ENCODE measurements around the gene MAML2.

The MAML2 gene

DNA sequence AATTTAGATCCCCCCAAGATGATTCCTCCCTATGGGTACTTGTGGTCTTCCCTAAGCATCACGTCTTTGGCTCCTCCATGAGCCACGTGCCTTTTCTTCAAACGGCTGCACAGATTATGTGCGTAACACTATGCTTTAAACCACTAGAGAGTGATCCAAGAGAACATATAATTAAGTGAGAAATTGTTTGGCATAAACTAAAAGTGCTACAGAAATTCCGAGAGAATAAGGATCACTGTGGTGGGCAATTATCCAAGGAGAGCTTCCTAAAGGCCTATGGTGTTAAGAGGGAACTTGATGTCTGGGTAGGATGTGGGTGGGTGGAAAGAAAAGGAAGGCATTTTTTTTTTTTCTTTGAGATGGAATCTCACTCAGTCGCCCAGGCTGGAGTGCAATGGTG lies 110.9 kb downstream of the MAML2 start:
- no peak for DNase-seq

DNA sequence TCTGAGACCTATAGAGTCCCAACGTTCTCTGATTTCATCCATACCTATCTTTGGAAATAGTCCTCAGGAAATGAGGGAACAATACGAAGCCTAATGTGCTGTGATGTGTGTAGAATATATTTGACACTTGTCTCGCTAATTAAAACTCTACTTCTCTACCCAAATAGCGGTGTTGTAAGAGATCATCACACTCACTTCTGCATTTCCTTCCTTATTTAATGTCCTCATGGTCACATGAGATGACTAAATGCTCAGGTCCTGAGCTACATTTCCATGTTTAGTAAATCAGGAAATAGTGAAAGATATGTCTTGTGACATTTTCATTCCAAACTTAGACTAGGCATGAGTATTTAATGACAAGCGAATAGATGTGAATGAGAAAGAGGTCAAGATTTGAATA lies 112.3 kb downstream of the MAML2 start:
- DNase-seq: no peak

DNA sequence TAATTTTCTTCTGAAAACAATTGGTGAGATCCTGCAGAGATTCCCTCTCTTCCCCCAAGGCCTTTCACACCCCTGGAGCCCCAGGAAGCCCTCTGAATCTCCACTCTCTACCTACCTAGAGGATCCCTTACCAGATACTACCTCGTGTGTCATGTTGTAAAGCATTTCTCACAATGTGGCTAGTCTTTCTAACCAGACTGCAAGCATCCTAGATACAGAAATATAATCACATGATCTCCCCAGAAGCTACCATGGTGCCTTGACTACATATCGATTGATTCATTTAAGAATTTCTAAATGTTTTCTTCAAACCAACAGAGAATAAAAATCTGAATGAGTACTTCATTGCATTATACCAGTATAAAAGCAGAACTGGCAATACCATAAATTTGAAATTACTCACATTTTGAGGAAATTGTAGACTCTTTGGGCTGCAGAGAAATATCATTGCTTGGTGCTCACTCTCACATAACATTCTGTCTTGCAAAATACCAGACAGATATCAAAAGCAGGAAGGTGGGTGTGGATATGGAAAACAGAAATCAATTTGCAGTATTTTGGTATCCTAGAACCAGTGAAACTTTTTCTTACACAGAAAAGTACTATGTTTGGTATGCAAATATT lies 113.5 kb downstream of the MAML2 start:
- DNase-seq: no peak

DNA sequence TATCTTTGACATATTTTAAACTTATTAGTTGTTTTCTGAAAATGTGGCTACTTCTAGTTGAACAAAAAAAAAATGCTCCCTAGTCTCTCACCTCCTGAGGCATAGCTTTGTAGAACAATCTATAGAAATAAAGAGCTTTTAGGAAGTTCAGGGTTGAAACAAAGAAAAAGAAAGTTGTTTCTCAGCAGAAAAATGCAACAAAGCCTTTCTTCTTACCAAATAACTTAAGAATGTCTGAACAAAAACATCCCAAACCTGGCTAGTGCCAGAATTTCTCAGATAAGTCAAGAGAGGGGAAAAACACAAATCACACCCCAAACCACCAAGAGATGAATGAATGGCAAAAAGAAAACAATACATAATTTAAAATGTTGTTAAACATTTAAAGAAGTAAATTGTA lies 114.1 kb downstream of the MAML2 start:
- DNase-seq: no peak

DNA sequence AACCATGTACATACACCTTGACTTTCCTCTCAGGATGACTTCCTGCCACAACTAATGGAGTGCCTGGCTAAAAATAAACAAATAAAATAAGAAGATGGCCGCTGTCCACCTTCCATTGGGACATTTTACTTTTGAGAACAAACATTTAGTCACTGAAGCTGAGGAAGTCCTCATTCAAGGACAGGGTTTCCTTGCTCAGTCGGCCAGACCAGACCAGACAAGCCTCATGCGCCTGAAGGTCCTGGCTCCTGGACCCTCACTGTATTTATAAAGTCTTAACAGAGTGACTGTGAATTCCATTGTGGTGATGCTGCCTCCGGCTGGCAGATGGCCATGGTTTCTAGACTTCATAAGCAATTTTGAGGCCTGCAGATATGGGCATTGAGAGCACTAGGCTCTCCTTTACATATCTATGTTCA lies 114.5 kb downstream of the MAML2 start:
- no peak for DNase-seq

DNA sequence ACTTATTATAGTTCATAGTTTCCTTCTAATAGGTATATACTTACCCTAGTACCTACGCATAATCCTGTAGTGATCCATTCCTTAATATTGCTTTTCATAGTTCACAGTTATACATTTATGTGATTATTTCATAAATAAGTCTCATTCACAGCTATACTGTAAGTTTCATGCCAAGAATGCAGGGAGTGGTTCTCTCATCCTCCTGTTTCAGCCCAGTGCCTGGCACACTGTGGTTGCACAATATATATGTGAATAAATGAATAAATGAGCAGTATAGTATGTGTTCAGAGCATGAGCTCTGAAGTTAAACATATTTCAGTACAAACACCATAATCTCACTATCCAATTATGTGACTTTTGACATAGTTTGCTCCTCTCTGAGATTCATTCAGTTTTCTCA lies 115.8 kb downstream of the MAML2 start:
- no peak for DNase-seq

DNA sequence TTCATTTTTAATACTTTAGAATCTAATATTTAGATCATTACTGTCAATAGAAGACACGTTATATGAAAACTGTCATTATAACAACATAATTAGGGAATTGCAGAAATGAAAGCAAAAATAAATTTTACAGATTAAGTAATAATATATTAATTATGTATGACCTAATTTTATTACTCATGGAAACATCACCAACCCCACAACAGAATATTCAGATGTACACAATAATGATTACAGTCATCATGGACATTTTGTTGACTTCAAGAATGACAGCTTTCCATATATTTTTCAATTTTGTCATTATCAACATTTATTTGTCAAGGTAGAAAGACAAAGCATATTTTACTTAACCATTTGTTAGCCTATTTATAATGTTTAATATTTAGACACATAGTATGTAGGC lies 119.9 kb downstream of the MAML2 start:
- DNase-seq: no peak

DNA sequence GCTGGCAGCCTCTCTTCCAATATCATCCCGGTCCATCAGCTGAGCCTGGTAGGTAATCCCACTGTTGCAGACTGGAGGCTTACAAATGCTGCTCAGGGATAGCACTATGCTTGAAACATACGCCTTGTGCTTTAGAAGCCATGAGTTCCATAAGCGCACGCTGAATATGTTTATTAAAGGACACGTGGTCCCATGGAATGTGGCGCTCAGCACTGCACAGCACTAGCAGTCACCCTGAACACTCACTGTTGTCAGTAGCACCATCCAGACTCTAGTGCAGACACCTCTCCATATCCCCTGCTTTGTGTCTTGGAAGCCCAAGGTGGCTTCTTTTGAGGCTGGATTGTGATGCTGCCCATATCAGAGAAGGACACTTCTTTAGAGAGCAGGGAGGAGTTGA lies 120.9 kb downstream of the MAML2 start:
- no peak for DNase-seq

DNA sequence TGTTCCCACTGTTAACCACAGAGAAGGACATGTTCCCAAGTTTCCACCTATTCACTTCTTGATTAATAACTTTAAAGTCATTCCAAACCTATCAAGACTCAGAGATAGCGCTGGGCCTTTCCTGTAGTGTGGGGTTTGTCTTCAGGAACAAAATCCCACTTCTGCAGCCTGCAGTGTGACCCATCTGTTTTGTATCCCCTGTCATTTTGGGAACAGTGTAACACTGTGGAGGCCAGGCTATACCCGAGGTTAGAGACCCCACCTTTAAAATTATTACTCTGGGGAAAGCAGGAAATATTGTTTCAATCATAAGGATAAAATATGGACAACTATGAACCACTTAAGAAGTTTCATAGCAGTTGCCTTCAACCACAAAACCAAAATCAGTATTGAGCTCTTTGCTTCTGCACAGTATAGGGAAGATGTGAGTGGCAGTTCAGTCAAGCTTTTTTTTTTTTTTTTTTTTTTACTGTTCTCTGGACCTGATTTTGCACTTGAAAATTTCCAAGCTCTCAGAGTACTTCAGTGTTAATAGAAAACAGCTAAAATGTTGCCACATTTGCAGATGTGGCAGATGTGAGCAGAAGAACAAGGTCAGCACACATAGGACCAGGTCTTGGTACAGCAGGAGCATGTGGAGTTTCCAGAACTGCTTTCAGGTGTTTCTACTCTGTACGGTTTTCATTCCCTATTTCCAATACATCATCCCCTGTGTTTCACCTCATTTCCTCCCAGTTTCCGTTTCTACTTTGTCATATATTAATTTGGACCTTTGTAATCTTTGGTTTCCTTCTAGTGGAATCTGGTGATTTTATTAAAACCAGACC lies 121.5 kb downstream of the MAML2 start:
- DNase-seq: no peak

DNA sequence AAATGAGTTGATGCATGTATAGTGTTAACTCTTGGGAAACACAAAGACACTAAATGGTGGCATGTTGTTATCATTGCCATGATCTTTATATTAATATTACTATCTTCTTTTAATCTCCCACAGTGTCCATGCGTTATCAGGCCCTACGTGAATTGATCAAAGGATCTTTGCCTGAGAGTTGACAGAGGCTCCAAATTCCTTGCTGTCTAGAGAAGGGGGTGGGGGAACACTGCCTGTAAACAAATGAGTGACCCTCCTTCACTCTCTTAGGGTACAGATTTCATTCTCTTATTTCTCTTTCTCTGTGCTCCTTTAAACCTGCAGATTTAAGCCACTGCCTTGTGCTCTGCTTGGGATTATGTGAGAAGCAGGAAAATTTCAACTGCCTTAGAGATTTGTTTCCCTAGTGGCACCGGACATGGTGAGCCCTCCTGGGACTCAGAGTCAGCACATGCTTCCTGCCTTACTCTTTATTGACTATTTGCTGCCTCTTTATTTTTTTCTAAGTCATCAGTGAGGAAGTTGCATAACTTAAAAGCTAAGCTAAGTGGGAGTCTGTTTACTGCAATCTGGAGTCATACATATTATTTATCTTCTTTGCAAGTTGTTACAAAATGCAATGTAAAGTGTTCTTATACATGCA lies 122.9 kb downstream of the MAML2 start:
- no peak for DNase-seq

DNA sequence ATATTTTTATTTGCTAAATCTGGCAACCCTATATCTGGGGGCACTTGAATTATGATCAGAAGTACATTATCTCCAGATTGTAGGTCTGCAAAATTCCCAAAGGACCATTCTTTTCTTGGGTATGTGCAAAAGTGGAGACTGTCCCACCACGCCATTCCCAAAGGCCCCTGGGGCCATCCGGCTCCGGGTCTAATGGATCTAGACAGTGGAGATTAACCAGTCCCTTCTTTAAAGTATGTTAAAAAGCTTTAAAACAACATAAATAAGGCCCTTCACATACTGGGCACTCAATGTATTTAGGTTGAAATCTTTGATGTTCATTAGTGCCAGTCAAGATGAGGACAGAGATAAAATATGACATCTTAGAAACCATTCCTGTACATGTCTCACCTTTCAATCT lies 124.1 kb downstream of the MAML2 start:
- DNase-seq: no peak

DNA sequence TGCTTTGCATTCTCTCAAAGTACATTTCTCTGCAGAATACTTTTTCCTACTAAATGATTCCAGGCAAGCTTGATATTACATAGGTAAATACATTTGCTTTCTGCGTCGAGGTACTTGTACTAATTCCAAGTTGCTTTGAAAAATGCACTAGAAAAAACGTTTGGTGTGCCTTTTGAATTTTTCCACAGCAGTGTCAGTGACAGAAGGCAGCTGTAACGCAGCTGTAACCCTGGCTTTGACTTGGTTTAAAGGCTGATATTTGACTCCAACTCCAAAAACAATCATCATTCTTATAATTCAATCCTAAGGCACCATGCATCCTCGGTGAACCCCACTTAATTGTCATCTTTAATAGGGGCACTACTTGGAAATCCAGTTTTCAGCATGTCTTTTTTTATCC lies 125.0 kb downstream of the MAML2 start:
- no peak for DNase-seq

DNA sequence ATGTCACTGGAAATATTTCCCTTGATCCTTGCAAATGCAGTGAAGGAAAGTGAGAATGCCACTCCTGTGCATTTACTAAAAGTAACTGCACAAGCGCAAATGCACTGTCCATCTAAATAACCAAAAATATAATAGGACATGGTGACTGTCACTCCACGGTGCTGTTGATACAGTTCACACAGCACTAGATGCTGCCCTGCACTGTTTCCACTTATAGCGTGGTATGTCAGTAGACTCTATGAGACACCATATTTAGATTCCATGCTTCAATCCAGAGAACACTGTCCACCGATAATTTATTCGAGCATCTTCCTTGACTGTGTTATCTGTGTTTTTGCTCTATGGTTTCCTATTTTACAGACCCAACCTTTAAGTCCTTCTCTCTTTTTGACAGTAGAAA lies 125.8 kb downstream of the MAML2 start:
- no peak for DNase-seq

DNA sequence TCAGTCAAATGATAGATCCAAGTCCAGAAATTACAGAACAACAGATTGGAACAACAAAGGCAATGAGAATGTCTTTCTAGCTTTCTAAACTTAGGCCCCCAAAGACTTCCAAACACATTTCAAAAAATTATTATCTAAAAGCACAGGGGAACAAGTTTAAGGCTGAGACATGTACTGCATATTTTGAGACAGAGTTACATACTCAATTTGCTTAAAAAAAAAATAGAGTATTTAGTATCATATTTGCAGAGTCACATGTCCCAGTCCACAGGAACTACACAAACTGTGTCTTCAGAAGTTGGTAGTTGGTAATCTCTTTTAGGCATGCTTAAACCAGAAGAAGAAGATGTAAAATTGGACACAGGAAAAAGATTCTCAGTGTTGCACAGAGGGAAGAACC lies 127.2 kb downstream of the MAML2 start:
- no peak for DNase-seq

DNA sequence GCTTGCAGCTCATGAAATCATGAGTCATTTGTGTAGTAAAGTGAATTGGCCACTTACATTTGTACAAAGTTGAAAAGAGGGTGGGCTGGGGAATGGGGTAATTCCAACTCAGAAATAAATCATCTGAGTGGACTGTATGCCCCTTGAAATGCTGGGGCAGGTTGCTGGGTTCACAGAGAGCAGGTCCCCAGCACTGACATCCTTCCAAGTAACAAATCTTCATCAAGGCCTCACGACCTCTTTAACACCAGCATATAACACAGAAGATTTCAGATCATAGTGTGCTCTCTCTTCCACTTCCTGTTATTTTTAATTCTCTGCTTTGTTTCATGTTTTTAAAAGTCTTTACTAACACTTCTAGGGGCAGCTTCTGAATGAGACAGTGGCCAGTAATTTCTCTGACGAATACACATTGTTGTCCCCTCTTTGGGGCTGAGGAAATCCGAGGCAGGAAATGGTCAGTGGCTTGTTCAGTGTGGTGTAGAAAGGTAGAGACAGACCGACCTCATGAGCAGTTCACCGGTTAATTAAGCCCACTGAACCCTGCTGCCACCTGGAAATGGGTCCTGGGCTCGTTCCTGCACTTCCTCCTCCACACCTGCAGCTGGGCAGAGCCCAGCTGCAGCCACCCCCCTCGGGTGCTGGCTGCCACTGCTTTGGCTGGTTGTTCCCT lies 127.7 kb downstream of the MAML2 start:
- no peak for DNase-seq

DNA sequence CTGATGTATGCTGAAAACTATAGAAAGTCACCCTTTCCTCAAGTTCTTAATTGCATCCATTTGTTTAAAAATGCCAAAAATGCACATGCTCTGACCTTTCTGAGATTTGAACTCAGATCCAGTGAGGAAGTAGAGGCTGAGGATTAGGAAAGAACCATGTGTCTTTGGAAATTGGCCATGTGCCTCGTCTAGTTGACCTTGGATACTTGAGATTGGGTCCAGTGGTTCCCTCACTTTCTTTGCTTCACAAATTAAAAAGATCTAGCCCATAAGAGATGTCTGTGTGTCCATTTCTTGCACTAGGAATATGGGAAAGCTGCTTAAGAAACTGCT lies 128.3 kb downstream of the MAML2 start:
- DNase-seq: no peak

DNA sequence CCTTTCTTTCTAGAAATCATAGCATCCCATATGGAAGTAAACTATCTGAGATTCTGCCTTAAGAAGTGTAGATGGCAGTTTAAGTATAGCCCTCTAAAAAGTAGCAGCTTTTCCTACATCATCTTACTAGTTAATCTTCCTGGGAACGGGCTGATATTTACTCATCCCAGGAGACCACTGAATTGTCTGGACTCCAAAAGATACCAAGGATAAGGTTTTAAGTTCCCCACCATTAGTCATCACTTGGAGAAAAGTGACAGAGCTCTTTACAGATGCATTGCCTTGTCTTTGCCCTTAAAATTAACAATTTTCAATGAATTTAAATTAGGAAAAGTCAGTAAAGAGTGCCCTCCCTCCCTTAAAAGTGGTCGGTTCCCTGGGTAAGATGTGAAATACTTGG lies 129.5 kb downstream of the MAML2 start:
- DNase-seq: no peak

DNA sequence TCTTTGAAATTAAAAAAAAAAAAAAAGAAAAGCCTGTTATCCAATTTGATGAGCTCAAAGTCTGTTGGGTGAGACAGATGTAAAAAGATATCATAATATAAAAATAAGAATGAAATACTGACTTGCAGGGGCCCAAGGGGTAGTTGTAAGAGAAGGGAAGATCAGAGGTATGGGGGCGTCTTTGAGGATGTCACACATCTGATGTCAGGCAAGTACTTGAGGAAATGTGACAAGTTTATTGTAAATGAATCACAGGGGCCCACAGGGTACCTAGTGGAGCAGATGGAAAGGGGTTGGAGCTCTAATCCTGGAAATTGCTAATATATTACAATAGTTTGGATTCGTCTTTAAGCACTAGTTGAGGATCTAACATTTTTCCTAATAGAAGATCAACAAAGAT lies 131.6 kb downstream of the MAML2 start:
- DNase-seq: no peak

DNA sequence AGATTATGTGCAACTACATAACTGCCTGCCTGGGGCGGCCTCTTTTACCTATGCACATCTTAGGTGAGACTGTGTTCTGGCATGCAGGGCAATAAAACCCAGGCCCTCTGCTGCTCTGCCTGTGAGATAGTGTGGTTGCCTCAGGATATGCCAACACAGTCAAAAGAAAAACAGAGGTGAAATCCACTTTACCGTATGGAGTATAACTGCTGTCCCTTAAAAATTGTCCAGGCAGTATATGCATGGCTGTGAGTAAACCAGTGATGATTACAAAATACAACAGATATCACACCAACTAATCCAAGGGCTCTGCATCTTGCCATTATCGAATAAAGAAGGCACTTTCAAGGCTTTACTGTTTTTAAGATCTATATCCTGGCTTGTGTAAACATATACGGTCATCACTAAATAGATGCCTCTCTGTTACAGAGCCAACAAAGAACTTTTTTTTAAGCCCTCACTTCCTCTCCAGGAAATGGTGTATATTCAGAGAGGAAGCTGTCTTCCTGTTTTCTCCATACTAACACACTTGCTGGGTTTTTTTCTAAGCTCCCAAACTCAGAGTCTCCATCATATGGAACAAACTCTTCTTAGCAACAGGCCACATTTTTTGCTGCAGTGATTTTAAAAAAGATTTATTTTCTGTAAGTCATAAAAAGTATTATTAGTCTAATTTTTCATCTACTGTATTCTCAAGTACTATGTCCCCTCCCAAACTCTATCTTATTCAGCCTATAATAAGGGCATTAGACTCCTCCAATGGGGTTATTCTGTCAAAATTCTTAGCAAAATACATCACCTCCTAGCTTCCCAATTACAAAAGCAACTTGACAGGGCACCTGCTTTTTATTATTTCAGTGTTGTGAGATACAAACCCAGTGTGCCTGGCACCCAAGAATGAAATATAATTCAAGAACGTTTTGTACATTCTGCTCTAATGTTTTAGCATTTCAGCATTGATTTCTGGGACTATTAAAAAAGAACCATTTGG lies 135.2 kb downstream of the MAML2 start:
- no peak for DNase-seq

DNA sequence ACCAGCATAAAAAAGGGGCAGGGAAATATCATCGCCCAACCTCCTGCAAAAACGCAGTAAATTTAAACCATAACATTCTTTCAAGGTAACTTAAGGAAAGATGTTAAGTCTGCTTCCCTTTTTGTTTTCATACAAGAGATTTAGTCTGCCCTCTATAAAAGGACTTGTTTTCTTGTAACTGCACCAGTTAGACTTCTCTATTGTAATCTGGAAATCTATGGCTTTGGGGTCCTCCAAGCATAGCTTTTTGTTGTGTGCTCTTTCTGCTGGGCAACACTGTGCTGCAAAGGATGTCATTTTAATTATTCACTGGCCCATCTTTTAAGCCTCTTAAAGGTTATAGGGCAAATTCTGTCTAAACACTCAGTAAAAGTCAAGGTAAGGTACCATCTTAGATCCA lies 136.0 kb downstream of the MAML2 start:
- no peak for DNase-seq

DNA sequence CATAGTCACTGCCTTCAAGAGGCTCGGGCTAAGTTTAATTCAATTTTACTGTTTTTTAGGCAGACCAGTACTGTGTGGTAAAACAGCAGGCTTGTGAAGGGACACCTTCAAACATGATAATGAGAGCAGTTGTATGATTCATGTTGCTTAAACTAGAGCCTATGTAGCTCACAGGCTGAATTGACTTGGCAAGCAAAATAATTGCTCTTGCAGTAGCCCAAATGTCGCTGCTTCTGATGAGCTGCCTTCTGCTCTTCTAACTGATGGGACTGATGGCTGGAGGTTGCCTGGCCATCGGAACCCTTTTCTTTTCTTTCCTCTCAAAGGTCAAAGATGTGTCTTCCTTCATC lies 137.6 kb downstream of the MAML2 start:
- DNase-seq: no peak

DNA sequence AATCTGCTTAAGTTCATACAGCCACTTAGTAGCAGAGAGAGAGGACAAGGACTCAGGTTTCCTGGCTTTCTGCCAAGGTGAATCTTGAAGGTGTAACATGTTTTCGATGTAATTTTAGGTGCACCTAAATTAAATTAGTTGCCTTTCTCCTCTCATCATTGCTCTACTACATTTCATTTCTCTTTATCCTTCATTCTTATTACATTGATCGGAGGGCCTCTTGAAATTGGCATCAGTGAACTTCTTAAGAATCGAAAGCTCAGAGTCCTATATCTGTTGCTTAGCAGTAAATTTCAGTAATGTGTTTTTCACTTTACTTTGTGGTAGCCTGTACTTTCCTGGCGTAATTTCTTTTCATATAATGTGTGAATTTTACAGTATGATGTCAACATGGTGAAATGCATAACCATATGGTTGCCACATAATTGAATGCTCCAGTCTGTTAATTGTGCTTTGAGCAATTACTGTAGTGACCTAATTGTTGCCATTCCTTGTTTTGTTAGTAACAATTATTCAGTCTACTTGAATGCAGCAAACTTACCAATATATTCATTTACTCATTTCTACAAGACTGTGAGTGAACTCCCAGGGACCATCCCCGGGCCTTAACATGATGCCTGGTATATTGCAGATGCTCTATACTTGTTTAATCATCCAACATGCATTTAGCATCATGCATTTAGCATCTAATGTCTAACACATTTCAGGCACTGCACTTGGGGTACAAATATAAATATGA lies 138.1 kb downstream of the MAML2 start:
- DNase-seq: no peak
